GM18505 (cell line): ENCODE results near the gene LMCD1.

Experiments
- ATAC-seq: cut with Tn5 transposase; IDR thresholded peaks from one replicate; pipeline ENCODE4 v1.9.1; 2021; ENCODE audit not compliant: unreplicated experiment
- POLR2A ChIP-seq: IDR thresholded peaks from 4 replicates; pipeline ENCODE4 v1.6.1; 2011; ENCODE audit warnings: borderline replicate concordance; ENCODE audit not compliant: insufficient read depth, insufficient read length; ENCODE audit errors: extremely low read depth

Gene LMCD1

DNA sequence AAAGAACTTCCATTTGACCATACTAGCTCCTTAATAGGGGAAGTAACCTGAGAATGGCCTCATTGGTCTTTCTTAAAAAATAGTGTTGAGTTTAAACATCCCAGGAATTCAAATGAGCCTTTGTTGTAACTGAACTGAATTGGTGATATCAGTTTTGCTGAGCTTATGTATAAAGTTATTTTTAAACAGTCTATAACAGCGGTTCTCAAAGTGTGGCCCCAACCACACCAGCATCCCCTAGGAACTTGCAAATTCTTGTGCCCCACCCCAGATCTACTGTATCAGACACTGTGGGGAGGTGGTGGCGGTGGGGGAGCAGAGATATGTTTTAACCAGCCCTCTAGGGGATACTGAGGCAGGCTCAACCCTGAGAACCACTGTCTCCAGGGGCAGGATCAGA lies 57.0 kb downstream of the LMCD1 start:
- ATAC-seq, result no peak
- no peak for TF ChIP-seq POLR2A

DNA sequence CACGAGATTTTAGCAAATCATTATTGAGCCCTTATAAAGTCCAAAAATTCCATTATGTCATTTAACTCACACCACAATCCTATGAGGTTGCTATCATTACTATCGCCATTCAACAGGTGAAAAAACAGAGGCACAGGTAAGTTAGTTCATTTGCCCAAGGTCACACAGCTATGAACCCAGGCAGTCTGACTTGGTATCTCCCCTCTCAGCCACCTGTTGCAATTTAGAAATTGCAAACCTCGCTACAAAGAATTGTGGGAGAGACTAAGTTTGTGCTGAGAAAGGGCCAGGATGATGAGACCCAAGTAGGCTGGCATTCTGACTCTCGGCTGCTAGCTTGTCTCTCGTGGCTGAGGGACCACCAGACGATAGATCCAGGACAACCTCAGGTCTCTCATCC lies 57.7 kb downstream of the LMCD1 start:
- ATAC-seq, result no peak
- TF ChIP-seq POLR2A, result no peak

DNA sequence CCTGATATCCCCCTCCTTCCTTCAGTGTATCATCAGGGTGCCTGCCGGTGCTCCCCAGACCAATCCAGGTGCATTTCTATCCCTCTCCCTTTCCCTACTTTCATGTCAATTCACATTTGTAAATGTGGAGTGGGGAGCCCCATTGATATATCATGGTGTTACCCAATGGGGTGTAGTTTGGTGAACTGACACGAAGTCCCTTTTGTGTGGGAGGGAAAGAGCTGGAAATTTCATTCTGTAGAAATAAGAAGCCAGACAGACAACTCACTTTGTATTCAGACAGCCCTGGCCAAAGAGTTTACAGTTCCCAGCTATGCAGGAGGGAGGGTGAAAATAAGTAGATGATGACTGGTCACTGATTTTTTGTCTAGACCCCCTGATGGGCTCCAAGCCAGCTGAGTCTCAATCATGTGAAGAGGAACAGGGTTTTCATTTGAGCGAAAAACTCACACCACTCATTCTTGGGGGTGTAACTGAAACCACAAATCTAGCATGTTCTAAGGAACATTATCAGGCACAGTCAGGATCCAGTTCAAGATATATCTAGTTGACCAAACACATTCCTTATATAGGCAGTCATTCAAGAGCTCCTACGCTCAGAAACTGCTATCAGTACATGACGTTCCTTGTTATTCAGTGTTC lies 58.9 kb downstream of the LMCD1 start:
- no peak for TF ChIP-seq POLR2A
- ATAC-seq, result no peak

DNA sequence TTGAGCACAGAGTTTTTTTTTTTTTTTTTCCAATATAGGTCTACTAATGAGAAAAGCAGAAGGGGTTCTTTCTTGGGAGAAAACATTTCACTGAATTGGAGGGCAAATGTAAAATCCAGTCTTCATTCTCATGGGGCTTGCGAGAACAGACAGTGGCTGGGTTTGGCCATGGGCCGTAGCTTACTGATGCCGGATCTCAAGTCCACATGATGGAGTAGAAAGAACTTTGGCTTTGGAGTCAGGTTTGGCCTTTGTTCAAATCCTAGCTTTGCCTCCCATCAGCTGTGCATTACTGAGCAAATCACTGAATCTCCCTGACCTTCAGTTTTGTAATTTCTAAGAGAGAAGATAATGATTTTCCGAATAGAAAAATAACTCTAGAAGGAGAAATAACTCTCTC lies 59.7 kb downstream of the LMCD1 start:
- no peak for TF ChIP-seq POLR2A
- ATAC-seq, result no peak

DNA sequence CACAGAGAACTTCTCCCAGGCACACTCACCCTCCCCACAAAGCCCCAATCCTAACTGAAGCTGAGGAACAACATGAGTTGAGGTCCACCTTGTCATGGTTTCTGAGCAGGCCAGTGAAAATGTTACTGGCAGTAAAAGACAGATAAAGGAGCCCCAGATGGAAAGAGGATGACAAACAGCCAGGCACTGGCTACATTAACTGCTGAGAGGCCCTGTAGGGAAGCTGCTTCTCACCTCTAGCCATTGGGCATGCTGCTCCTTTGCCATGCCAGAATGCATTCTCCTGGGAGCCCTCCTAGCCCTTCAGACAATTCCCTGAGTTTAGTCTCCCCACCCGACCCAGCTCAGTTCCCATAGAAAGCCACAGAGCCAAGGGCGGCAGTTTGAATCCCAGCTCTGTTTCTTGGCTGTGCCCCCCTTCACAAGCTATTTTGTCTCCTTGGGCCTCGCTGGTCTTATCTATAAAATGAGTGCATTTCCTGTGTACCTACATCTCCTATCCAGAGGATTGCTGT lies 60.5 kb downstream of the LMCD1 start:
- no peak for TF ChIP-seq POLR2A
- no peak for ATAC-seq

DNA sequence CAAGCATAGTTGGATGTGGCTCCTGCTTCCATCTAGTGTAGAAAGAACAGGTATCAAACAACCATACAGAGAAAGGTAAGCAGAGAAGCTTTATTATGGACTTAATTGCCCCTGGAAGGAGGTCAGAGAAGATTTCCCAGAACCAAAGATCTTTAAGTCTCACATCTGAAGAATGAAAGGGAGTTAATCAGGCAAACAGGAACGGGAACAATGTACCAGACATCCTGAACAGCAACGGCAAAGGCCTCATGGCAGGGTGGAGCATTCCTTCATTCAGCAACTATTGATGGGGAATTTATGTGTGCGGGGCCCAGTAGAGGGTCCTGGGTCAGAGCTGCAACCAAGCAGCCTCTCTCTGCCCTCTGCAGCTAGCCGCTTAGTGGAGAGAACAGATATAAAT lies 61.5 kb downstream of the LMCD1 start:
- no peak for TF ChIP-seq POLR2A
- ATAC-seq, result no peak

DNA sequence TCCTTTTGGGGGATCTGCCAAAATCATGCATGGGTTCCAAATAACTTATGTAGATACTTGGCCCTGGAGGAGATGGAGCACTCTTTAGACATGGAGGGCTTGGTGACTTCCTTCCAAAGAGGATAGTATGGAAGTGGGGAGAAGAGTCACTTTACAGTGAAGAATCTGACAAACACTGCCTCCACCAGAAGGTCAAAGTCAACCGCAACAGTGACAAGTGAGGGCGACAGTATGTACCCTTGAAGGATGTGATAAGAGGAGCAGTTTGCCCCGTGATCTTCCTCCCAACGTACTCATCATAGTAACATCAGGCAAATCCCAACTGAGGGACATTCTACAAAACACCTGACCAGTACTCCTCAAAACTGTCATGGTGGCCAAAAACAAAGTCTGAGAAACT lies 62.0 kb downstream of the LMCD1 start:
- ATAC-seq, result no peak
- TF ChIP-seq POLR2A, result no peak

DNA sequence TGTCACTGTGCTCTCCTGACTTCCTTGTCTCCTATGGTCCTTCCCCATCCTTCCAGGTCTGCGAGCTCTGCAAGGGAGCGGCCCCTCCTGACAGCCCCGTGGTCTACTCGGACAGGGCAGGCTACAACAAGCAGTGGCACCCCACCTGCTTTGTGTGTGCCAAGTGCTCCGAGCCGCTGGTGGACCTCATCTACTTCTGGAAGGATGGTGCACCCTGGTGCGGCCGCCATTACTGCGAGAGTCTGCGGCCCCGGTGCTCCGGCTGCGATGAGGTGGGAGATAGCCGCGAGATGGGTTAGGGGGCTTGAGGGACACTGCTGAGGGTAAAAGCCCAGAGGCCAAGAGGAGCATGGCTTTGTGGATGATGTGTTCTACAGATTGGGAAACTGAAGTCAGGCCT lies 63.8 kb downstream of the LMCD1 start:
- no peak for TF ChIP-seq POLR2A
- no peak for ATAC-seq

DNA sequence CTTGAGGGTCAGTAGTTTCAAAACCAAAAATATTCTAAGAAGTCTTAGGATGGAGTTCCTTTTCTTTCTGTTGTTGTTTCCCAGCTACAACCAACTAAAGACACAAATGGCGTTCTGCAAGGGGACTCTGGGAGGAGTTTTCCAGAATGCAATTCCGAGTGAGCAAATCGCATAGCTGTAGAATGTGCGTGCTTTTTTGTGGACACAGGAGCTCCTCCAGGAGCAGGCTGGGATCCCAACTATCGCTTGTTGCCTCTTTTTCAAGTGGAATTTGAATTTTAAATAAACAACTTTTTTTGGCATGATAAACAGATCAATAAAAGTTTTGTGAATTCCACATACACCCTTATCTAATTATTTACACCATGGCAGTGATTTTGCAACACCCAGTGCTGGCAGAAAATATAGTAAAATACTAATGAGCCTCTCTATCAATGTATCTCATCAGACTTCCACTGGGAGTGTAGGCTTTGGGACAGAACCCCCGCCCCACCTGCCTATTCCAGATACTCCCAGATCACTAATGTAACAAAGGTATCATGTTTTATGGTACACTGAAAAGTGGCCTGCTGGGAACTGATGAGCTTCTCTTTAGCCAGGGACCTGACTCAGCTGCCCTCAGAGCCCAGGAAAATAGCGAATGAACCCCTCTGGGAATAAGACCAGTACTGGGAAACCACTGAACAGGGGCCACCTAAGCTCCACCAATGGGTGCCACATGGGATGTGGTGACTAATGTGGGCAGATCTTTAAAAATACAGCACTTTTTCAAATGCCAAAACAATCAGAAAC lies 66.4 kb downstream of the LMCD1 start:
- TF ChIP-seq POLR2A, result no peak
- no peak for ATAC-seq

DNA sequence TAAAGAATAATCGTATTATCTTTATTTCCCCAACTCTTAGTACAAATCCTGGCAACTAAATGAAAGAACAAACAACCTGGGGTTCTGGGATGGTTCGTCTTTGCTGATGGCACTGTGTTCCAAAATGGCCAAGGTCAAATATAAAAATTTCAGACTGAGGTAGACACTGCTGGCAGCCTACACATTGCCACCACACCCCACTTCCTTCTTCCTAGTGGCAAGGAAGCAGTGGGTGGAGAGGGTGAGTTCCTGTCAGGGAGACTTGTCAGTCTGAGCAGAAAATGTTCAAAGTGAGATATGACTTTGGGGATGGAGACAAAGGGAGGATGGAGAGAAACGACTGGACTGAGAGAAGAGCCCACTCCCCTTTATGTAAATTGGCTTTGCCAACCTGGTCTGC lies 69.6 kb downstream of the LMCD1 start:
- no peak for TF ChIP-seq POLR2A

DNA sequence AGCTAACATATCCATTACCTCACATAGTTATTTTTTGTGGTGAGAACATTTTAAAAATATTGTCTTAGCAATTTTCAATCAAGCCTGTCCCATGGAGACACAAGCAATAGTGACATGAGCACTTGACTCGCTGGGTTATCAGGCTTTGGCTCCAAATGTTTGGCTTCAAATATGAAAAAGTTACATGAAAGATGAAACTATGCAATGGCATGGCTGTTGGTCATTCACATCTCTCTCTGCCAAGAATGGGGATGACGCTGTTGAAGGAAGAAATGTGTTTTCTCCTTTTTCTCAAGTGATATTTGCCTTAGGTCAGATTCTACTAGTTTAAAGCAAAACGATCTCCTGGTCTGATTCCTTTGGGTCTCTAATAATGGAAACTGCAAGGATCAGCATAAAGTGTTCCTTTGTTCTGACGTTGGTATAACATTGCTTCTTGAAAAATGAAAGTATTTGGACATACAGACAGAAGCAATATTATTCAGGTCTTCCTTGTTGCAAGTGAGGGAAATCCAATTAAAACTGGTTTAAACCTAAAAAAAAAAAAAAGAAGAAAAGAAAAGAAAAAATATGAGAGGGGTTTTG lies 71.8 kb downstream of the LMCD1 start:
- no peak for ATAC-seq
- TF ChIP-seq POLR2A, result no peak

More for the DNA sequence above, 69.6 kb downstream of the LMCD1 start:
- no peak for ATAC-seq

DNA sequence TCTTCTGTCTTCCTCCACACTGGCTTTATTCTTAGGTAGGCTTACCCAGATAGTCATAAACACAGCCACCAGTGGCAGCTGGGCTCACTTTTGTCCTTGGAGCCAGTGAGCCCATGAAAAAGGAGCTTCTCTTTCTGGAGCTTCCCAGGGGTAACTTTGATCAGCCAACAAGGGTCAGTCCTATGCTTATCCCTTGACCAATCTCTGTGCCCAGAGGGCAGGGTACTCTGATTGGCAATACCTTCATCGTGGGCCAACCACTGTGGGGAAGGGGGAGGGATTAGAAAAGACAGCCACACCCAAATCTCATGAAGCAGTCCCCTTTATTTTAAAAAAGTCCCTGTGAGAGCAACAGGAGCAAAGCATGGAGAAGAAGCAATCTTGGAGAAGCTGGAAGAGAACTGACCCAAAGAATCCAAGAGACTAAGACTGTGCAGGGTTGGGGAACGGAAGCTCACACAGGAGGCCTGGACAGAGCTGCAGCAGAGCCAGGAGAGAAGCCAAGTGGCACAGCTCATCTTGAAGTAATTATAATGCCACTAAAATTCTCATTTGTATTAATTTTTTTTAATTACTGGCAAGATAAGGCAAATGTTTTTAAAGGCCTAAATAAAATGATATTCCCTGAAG lies 72.5 kb downstream of the LMCD1 start:
- no peak for ATAC-seq
- no peak for TF ChIP-seq POLR2A

DNA sequence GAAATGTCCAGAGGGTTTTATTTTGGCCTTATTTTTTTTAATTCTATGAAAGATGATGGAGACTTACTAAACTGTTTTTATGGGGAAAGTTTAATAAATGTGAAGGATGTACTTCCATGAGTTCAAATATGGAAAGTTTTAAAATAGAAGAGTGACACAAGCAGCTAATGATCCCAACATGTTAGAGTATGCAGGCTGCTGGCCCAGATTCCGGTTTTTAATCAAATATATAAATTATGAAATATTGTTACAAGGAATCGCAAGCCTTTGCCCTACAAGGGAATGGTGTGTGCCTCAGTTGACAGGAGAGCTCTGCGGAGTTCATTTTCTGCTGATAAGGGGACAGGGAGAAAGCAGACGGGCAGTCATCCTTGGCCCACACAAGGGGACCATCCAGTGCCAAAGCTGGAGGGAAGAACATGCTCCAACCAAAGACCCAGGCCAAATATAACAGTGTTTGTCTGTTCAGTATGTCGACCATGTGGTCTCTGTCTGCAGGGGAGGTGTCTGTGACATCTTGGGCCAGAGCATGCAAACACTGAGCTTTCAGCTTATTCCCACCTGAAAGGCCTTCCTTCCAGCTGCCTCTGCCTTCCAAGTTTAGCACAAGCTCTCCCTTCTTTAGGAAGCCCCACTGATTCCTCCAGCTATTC lies 73.2 kb downstream of the LMCD1 start:
- TF ChIP-seq POLR2A, result no peak
- ATAC-seq, result no peak
